Measurements from ENCODE around the gene PCIF1.

- TF ChIP-seq ZSCAN18 (tag by site-specific recombination; IDR thresholded peaks at IDR 0.05) (no peak), CTCF (tag by site-specific recombination; IDR thresholded peaks at IDR 0.05) (no peak), ZNF777 (tag by site-specific recombination; IDR thresholded peaks at IDR 0.05; ENCODE audit: borderline replicate concordance) (no peak), ZNF121 (tag by site-specific recombination; IDR thresholded peaks at IDR 0.05) (no peak), REST (tag by site-specific recombination; IDR thresholded peaks at IDR 0.05) (no peak), PATZ1 (tag by site-specific recombination; IDR thresholded peaks at IDR 0.05) (no peak), ZNF585B (tag by site-specific recombination; IDR thresholded peaks at IDR 0.05) (no peak), ZNF776 (tag by site-specific recombination; IDR thresholded peaks at IDR 0.05; ENCODE audit: borderline replicate concordance) (no peak), YY1 (tag by site-specific recombination; IDR thresholded peaks at IDR 0.05) (no peak), ZNF37A (tag by site-specific recombination; IDR thresholded peaks at IDR 0.05) (no peak), ZNF449 (tag by site-specific recombination; IDR thresholded peaks at IDR 0.05) (no peak)
Observed at GRCh38 chr20:45910670-45911485, 23.6 kb upstream of the PCIF1 start.

All from HEK293 (cell line).